Activated T-cell treated with anti-CD3 and anti-CD28 coated beads, Interleukin-2, amount 50 U/mL, for 72 hours (primary cell): ENCODE data around the gene ANKRD33B. TPM values are rescaled to one million over a fixed set of nuclear protein-coding genes. Genes with fewer than 3 reads are reported as not detected.

Source experiments
- ATAC-seq, 2 donors: fragments of 150-1000 bp; cut with Tn5 transposase; replicated peaks in 1 of 2; 2 replicates each; pipeline ENCODE4 v1.10.0; 2021; ENCODE audit warnings: moderate library complexity in 2 of 2, mild to moderate bottlenecking in 1 of 2
- DNase-seq, 2 donors: peaks; one replicate each; pipeline ENCODE4 v3.0.0; 2021 to 2022; ENCODE audit warnings: mixed read lengths in 1 of 2
- H3K27ac Mint-ChIP-seq: one replicate; pipeline ENCODE4 v1.8.0; 2022; ENCODE audit warnings: mild to moderate bottlenecking, moderate library complexity, mixed read lengths
- H3K27me3 Mint-ChIP-seq: one replicate; pipeline ENCODE4 v1.8.0; 2022; ENCODE audit warnings: low read depth, mixed read lengths
- H3K36me3 Mint-ChIP-seq, 2 donors: one replicate each; pipeline ENCODE4 v1.8.0; 2022; ENCODE audit warnings: mixed read lengths in 2 of 2, mild to moderate bottlenecking in 1 of 2; ENCODE audit not compliant: insufficient read depth in 2 of 2
- H3K4me1 Mint-ChIP-seq: one replicate; pipeline ENCODE4 v1.8.0; 2022; ENCODE audit warnings: low read depth, mixed read lengths
- H3K4me3 Mint-ChIP-seq, 2 donors: one replicate each; pipeline ENCODE4 v1.8.0; 2022; ENCODE audit warnings: mild to moderate bottlenecking in 2 of 2, mixed read lengths in 2 of 2, moderate library complexity in 2 of 2
- H3K9me3 Mint-ChIP-seq, 2 donors: one replicate each; pipeline ENCODE4 v1.8.0; 2022; ENCODE audit warnings: mixed read lengths in 2 of 2
- total RNA-seq, 2 donors: library from RNA; stranded (reverse); gene quantifications; one replicate each; pipeline ENCODE4 v1.2.3, GENCODE V29; 2022

ANKRD33B gene
- total RNA-seq, 2 donors from 2014 or later = 6.2 to 12.0 TPM

GRCh38 chr5:10702911-10703491 is 139.1 kb downstream of the ANKRD33B start:
- H3K4me3 Mint-ChIP-seq = no peak overlapping the region
- H3K9me3 Mint-ChIP-seq = no peaks in the 10 kb centered on the region
- H3K36me3 Mint-ChIP-seq = no peaks in the 10 kb centered on the region
- ATAC-seq = no peak
- H3K4me1 Mint-ChIP-seq = peaks cover 54% of the 10 kb centered on the region
- DNase-seq = no peak
- H3K27ac Mint-ChIP-seq = no peak overlapping the region
- H3K27me3 Mint-ChIP-seq = no peaks in the 10 kb centered on the region

- Mint-ChIP-seq H3K4me1 (peaks cover 54% of the 10 kb centered on the region), H3K27ac (no peak overlapping the region), H3K4me3 (no peak overlapping the region), H3K36me3 (no peaks in the 10 kb centered on the region), H3K27me3 (no peaks in the 10 kb centered on the region), H3K9me3 (no peaks in the 10 kb centered on the region)
- DNase-seq = no peak
- no peak for ATAC-seq
Observed at GRCh38 chr5:10703676-10704075, 139.8 kb downstream of the ANKRD33B start.

GRCh38 chr5:10704949-10705621 is 141.2 kb downstream of the ANKRD33B start:
- Mint-ChIP-seq H3K36me3 (no peaks in the 10 kb centered on the region), H3K4me3 (peak overlapping the region in 1 of 2 donors; percentile 17), H3K4me1 (peaks cover 48% of the 10 kb centered on the region), H3K9me3 (no peaks in the 10 kb centered on the region), H3K27me3 (no peaks in the 10 kb centered on the region), H3K27ac (no peak overlapping the region)
- DNase-seq = no peak
- peak; percentile 13 to 59 for ATAC-seq

- peaks cover 44% of the 10 kb centered on the region for H3K4me1 Mint-ChIP-seq
- no peak for ATAC-seq
Observed at GRCh38 chr5:10705747-10706146, 141.9 kb downstream of the ANKRD33B start.

GRCh38 chr5:10706326-10706725 is 142.5 kb downstream of the ANKRD33B start:
- DNase-seq (no peak), ATAC-seq (no peak)
- Mint-ChIP-seq H3K9me3 (no peaks in the 10 kb centered on the region), H3K4me1 (peaks cover 44% of the 10 kb centered on the region), H3K4me3 (no peak overlapping the region), H3K27ac (no peak overlapping the region), H3K36me3 (no peaks in the 10 kb centered on the region), H3K27me3 (no peaks in the 10 kb centered on the region)

More at GRCh38 chr5:10705747-10706146, 141.9 kb downstream of the ANKRD33B start:
- no peak overlapping the region for H3K27ac Mint-ChIP-seq
- H3K9me3 Mint-ChIP-seq = no peaks in the 10 kb centered on the region
- no peaks in the 10 kb centered on the region for H3K27me3 Mint-ChIP-seq
- DNase-seq = no peak
- no peaks in the 10 kb centered on the region for H3K36me3 Mint-ChIP-seq
- H3K4me3 Mint-ChIP-seq = no peak overlapping the region

Other genes starting within 250 kb of the ANKRD33B start
- gene MARCHF6, start 210.4 kb upstream of the ANKRD33B start, total RNA-seq = 100 to 1,000 TPM; 138 to 151 TPM
- gene ROPN1L, start 122.2 kb upstream of the ANKRD33B start, total RNA-seq = under 1 TPM; 0.26 to 0.58 TPM
- 10 to 100 TPM; 55.9 to 61.6 TPM for gene DAP, start 197.2 kb downstream of the ANKRD33B start, total RNA-seq